Fibroblast of pulmonary artery (primary cell): ENCODE measurements around the gene MFSD12.
A peak's percentile ranks its signal among the peaks of the same experiment; 100 is the strongest.
"Not testable (repeated sequence)": the region's sequence is repeated elsewhere in the genome, so short reads cannot be mapped to it uniquely, and the experiment has no call there.

Source experiments
- DNase-seq: peaks from one replicate; pipeline ENCODE4 v3.0.0-alpha.2; 2010; ENCODE audit warnings: low read depth
- H3K4me3 ChIP-seq: replicated peaks from 2 replicates; pipeline ENCODE4 v1.5.1; 2011; ENCODE audit warnings: low read depth, mild to moderate bottlenecking, control low read depth, low read length, moderate library complexity
- TF ChIP-seq, protein P1 (sequence below): IDR thresholded peaks from 2 replicates; pipeline ENCODE4 v1.5.1; 2011; ENCODE audit warnings: mild to moderate bottlenecking, control low read depth, low read length, inconsistent platforms; ENCODE audit errors: missing control alignments

MFSD12 gene

GRCh38 chr19:3585301-3586126 is 28.1 kb upstream of the MFSD12 start, which contains the start of gene GIPC3:
Gene GIPC3, plus strand, starts transcription at chr19:3585478. Its CDS starts 120 bp downstream, at chr19:3585598.
- TF ChIP-seq, protein P1, sequence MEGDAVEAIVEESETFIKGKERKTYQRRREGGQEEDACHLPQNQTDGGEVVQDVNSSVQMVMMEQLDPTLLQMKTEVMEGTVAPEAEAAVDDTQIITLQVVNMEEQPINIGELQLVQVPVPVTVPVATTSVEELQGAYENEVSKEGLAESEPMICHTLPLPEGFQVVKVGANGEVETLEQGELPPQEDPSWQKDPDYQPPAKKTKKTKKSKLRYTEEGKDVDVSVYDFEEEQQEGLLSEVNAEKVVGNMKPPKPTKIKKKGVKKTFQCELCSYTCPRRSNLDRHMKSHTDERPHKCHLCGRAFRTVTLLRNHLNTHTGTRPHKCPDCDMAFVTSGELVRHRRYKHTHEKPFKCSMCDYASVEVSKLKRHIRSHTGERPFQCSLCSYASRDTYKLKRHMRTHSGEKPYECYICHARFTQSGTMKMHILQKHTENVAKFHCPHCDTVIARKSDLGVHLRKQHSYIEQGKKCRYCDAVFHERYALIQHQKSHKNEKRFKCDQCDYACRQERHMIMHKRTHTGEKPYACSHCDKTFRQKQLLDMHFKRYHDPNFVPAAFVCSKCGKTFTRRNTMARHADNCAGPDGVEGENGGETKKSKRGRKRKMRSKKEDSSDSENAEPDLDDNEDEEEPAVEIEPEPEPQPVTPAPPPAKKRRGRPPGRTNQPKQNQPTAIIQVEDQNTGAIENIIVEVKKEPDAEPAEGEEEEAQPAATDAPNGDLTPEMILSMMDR = no peak
- DNase-seq = no peak
- H3K4me3 ChIP-seq = peak within 1 kb of the TSS; percentile 14

DNA sequence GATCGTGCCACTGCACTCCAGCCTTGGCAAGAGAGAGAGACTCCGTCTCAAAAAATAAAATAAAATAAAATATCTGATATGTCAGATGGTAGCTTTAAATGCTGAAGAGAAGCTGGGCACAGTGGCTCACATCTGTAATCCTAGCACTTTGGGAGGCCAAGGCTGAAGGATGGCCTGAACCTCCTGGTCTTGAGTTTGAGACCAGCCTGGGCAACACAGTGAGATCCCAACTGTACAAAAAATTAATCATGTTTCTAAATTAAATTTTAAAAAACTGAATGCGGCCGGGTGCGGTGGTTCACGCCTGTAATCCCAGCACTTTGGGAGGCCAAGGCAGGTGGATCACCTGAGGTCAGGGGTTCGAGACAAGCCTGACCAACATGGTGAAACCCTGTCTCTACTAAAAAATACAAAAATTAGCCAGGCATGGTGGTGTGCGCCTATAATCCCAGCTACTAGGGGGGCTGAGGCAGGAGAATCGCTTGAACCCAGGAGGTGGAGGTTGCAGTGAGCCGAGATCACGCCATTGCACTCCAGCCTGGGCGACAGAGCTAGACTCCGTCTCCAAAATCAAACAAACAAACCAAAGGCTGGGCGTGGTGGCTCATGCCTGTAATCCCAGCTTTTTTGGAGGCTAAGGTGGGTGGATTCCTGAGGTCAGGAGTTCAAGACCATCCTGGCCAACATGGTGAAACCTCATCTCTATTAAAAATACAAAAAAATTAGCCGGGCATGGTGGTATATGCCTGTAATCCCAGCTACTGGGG is 26.8 kb upstream of the MFSD12 start:
- DNase-seq = not testable (repeated sequence)

DNA sequence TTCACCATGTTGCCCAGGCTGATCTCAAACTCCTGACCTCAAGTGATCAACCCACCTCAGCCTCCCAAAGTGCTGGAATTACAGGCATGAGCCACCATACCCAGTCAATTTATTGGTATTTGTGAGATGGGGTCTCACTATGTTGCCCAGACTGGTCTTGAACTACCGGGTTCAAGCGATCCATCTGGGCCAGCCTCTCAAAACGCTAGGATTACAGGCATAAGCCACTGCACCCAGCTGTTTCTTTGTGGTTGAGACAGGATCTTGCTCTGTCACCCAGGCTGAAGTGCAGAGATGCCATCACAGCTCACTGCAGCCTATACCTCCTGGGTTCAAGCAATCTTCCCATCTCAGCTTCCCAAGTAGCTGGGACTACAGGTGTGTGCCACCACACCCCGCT is 24.4 kb upstream of the MFSD12 start:
- not testable (repeated sequence) for H3K4me3 ChIP-seq, DNase-seq

More for the DNA sequence above, 26.8 kb upstream of the MFSD12 start:
- not testable (repeated sequence) for H3K4me3 ChIP-seq

DNA sequence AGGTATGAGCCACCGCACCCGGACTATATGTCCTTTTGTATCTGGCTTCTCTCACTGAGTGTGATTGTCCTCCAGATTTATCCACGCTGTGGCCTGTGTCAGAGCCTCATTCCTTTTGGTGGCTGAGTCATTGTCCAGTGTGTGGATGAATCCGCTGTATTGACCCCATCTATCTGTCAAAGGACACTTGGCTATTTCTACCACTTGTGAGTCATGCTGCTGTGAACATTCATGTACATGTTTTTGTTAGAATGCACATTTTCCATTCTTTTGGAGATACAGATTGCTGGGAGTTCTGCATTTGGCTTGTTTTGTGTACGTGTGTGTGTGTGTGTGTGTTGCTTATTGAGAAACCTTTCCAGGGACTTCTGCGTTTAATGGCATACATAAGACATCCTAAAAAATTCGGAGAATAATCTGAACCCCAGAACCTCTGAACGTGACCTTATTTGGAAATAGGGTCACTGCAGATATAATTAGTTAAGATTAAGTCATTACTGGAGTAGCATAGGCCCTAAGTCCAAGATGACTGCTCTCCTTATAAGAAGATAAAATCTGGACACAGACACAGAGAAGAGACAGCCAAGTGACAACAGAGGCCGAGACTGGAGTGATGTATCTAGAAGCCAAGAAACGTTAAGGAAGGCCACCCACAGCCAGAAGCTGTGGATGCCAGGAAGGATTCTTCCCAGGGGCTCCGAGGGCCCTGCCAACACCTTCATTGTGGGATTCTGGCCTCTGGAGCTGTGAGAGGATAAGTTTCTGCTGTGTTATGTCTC is 23.0 kb upstream of the MFSD12 start:
- TF ChIP-seq, protein P1 = no peak
- DNase-seq = peak; percentile 95
- no peak overlapping the region for H3K4me3 ChIP-seq

DNA sequence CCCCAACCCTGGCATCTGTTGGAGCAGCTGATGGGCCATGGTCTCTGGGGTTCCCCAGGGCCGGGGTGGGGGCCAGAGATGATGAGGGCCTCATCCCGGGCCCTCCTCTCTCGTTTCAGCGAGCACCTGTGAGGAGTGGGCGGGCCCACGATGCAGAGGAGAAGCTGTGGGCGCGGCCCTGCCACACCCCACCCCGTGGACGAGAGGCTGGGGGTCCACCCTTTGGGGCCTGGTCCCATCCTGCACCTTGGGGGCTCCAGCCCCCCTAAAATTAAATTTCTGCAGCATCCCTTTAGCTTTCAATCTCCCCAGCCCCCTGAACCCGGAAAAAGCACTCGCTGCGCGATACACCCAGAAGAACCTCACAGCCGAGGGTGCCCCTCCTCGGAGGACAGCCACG is 21.0 kb upstream of the MFSD12 start:
- no peak overlapping the region for H3K4me3 ChIP-seq
- DNase-seq = no peak
- TF ChIP-seq, protein P1 = no peak

GRCh38 chr19:3577723-3578344 is 20.4 kb upstream of the MFSD12 start:
- TF ChIP-seq, protein P1 = no peak
- DNase-seq = no peak
- H3K4me3 ChIP-seq = no peak overlapping the region

DNA sequence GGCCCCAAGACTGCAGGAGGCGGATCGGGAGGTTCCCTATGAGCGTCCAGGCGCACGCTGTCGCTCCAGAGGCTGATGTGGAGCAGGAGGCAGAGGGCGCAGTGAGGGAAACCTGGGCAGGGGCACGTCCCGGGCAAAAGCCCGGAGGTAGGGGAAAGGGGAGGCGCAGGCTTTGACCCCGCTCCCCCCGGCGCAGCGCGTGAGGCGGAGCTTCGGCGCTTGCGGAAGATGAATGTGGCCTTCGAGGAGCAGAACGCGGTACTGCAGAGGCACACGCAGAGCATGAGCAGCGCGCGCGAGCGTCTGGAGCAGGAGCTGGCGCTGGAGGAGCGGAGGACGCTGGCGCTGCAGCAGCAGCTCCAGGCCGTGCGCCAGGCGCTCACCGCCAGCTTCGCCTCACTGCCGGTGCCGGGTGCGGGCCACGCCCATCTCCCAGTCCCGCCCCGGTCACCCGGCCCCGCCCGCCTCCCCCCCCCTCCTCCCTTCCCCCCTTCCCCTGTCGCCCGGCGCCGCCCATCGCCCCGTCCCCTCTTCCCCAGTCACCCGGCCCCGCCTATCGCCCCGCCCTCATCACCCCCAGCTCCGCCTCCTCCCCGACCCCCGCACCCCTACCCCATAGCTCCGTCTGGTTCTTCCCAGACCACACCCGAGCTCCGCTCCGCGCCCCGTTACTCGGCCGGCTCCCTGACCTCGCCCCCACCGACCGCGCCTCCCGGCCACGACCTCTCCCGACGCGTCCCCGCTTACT is 19.5 kb upstream of the MFSD12 start:
- H3K4me3 ChIP-seq = no peak overlapping the region
- DNase-seq = peak; percentile 73
- TF ChIP-seq, protein P1 = no peak
